ENCODE measurements around the gene ADTRP. TPM values are rescaled to one million over a fixed set of nuclear protein-coding genes. Genes with fewer than 3 reads are reported as not detected.

Gene ADTRP
- total and polyA plus RNA-seq, 10 of the 15 experiments (the other 5 are each of a cell fraction or from before 2014, with no cell fraction given), result 0.10 to 2.6 (median 2.1) TPM

- TF ChIP-seq PML (IDR thresholded peaks at IDR 0.05; ENCODE audit: low read length) (no peak), HDGF (IDR thresholded peaks at IDR 0.05) (no peak), CHD4 (IDR thresholded peaks at IDR 0.05) (no peak), SIX5 (IDR thresholded peaks at IDR 0.05; ENCODE audit: low read depth, low read length, severe bottlenecking) (no peak), ELK1 (IDR thresholded peaks at IDR 0.05; ENCODE audit: low read depth, low read length) (no peak), MEF2A (IDR thresholded peaks at IDR 0.05; ENCODE audit: insufficient read depth, low read depth, low read length) (no peak), MYB (IDR thresholded peaks at IDR 0.05; ENCODE audit: borderline replicate concordance, low read depth, low read length) (no peak), IKZF2 (IDR thresholded peaks at IDR 0.05) (no peak), USF1 (IDR thresholded peaks at IDR 0.05; ENCODE audit: borderline replicate concordance, extremely low read length, insufficient read depth, low read depth, low read length) (no peak)
- TF ChIP-seq, protein P1, sequence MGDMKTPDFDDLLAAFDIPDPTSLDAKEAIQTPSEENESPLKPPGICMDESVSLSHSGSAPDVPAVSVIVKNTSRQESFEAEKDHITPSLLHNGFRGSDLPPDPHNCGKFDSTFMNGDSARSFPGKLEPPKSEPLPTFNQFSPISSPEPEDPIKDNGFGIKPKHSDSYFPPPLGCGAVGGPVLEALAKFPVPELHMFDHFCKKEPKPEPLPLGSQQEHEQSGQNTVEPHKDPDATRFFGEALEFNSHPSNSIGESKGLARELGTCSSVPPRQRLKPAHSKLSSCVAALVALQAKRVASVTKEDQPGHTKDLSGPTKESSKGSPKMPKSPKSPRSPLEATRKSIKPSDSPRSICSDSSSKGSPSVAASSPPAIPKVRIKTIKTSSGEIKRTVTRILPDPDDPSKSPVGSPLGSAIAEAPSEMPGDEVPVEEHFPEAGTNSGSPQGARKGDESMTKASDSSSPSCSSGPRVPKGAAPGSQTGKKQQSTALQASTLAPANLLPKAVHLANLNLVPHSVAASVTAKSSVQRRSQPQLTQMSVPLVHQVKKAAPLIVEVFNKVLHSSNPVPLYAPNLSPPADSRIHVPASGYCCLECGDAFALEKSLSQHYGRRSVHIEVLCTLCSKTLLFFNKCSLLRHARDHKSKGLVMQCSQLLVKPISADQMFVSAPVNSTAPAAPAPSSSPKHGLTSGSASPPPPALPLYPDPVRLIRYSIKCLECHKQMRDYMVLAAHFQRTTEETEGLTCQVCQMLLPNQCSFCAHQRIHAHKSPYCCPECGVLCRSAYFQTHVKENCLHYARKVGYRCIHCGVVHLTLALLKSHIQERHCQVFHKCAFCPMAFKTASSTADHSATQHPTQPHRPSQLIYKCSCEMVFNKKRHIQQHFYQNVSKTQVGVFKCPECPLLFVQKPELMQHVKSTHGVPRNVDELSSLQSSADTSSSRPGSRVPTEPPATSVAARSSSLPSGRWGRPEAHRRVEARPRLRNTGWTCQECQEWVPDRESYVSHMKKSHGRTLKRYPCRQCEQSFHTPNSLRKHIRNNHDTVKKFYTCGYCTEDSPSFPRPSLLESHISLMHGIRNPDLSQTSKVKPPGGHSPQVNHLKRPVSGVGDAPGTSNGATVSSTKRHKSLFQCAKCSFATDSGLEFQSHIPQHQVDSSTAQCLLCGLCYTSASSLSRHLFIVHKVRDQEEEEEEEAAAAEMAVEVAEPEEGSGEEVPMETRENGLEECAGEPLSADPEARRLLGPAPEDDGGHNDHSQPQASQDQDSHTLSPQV (IDR thresholded peaks at IDR 0.05), result no peak
Observed at GRCh38 chr6:11793277-11793676, 14.7 kb upstream of the ADTRP start (continued).
